Measurements from ENCODE around the gene CRKL.

The CRKL gene

DNA sequence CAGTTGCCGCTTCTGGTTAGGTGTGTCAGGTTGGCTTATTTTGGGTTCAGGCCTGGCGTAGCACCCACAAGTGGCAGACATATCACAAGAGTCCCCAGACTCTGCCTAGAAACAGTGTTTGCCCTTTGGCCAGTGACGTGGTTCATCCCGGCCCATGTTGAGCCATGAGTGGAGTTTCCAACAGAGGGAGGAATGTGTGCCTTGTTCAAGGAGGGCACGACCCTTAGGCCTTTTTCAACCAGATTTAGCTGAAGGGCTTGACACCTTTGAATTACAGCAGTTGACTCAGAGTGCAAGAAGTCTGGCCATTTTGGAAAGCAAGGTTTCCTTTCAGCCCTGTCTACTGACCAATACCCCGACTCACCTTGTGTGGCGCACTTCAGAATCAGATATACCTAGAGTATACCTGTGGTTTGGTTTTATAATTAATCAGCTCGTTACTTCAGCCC is 34.7 kb downstream of the CRKL start:
- DNase-seq (ENCODE audit: low read depth in 3 of 3), result no peak

DNA sequence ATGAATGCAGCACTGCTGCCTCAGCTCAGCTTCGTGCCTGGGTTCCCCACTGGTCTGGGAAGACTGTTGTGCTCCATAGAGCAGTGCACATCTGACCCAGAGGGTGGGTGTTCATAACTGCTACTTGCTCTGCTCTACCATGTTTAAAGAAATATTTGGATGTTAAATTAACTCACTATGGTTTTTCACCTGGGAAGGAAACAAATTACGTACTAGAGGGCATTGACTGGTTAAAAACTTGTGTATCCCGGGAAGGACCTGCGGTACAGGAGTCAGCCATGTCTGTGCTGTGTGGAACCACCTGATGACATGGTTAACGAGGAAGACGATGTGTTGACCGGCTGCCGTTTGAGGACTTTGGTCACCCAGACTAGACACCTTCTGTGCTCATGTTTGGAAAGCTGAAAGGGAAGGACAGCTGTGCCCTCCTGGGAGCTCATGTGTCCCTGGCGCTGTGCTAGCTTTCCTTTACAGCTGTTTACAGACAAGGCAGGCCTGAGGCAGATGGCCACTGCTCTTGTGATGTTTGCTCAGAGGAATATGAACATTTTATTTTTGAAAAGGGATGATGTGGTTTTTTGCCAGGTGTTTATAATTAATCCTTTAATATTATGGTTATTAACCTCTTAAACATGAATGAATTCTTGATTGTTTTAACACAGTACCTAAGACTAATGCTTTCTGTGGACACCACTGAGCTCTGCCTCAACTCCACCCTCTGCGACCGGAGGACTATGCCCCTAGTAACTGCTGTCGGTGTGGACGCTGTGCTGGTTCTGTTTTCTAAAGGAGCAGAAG is 35.5 kb downstream of the CRKL start:
- DNase-seq (ENCODE audit: low read depth in 3 of 3), result no peak

DNA sequence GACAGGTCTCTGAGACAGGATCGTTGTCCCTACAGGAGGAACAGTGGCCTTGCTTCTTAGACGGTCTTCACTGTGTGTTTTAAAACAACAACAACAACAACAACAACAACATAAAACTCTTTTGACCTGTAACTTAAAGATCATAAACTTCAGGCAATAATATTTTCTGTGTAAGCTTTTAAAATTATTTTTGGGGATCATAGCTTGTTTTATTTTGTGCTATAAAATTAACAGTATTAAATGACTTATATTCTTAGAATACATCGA is 36.1 kb downstream of the CRKL start:
- DNase-seq (ENCODE audit: low read depth in 3 of 3), result no peak

DNA sequence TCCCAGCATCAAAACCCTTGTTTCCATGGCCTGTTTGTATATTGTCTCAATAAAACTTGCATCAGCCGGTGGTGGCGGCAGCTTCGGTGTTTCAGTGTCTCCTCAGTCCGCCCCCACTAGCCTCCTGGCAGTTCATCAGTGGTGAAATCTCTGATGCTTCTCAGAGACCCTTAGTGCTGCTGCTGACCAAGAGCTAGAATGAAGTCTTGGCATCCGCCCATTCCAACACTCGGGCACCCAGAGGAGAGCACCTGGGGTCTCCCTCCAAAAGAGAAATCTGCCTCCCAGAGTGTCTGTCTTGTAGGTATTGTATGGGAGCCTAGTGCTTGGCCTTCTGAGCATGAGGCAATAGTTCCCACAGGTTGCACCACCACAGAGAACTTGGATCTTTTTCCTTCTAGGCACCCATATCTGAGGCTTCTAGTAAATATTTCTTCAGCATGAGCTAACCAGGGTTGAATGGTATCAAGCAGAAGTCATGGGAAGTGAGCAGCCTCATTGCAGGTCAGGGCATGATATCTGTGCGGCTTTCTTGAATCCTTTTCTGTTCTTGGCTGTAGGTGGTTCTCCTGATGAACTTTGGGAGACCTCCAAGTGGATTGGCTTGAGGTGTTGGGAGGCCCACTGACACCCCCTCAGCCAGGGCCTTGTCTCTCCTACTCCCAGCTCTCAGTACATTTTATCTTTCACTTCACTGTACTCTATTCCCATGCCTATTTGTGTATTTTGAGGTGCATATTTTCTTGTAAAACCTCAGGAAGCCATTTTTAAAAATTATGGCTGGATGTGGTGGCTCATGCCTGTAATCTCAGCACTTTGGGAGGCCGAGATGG is 36.7 kb downstream of the CRKL start:
- DNase-seq (ENCODE audit: low read depth in 3 of 3), result no peak

DNA sequence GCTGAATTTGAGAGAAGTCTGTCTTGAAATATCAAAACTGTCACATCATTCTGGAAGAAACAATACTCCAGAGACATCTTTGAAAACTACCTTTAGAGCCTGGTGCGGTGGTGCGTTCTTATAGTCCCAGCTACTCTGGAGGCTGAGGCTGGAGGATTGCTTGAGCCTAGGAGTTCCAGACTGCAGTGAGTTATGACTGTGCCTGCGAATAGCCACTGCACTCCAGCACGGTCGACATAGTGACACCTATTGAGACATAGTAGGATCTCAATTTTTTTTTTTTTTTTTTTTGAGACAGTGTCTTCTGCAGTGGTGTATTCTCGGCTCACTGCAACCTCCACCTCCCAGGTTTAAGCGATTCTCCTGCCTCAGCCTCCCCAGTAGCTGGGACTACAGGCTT is 38.3 kb downstream of the CRKL start:
- no peak for DNase-seq (ENCODE audit: low read depth in 3 of 3)

DNA sequence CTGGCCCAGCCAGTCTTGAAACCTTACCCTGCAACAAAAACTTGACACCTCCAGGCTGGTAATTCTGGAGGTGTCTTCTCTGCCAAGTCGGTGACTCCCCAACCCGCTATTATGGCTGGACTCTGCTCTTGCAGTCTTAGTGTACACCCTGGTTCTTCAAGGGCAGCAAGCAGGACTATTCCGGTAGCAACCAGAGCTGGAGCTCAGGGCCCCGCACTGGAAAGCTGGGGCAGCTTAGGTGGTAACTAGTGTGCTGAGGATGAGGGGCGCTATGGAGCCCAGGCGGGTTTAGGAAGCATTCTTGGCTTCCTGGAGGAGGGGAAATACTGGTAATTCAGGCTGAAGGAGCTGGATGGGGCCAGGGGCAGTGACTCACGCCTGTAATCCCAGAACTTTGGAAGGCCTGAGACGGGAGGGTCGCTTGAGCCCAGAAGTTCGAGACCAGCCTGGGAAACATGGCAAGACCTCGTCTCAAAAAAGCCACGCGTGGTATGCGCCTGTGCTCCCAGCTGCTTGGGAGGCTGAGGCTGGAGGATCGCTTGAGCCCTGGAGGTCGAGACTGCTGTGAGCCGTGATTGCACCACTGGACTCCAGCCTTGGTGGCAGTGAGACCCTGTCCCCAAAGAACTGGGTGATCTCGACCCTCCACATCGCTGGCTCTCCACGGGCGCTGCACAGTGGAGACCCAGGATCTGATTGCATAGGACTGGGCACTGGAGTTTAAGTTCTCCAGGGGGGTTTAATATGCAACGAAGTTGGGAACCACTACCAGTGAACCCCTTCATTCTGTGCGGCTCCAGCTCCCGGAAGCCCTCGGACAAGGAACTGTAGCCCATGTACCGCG is 39.3 kb downstream of the CRKL start:
- DNase-seq (ENCODE audit: low read depth in 3 of 3), result no peak

DNA sequence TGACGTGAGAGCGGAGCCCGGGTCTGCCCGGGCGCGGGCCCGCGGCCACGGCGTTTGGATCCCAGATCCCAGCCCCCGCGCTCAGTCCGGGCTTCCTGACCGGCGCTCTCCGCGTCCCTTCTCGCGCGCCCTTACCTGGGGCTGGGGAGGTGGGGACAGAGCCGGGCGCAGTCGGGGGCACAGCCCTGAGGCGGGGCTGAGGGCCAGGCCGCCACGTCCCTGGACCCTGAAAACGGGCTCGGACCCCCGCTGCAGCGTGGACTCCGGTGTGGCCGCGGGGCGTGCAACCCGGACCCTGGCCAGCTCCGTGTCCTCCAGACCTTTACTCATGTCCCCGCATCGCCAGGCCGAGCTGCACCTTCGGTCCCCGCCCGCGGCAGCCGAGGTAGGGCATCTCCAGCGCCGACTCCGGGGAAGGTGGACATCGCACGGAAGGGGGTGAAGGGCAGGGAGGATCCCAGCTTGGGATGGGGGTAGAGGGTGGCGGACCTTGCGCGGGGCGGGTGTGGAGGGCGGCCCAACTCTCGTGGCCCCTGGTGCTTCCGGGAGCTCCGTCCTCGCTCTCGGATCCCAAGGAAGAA is 40.0 kb downstream of the CRKL start:
- no peak for DNase-seq (ENCODE audit: low read depth in 3 of 3)

DNA sequence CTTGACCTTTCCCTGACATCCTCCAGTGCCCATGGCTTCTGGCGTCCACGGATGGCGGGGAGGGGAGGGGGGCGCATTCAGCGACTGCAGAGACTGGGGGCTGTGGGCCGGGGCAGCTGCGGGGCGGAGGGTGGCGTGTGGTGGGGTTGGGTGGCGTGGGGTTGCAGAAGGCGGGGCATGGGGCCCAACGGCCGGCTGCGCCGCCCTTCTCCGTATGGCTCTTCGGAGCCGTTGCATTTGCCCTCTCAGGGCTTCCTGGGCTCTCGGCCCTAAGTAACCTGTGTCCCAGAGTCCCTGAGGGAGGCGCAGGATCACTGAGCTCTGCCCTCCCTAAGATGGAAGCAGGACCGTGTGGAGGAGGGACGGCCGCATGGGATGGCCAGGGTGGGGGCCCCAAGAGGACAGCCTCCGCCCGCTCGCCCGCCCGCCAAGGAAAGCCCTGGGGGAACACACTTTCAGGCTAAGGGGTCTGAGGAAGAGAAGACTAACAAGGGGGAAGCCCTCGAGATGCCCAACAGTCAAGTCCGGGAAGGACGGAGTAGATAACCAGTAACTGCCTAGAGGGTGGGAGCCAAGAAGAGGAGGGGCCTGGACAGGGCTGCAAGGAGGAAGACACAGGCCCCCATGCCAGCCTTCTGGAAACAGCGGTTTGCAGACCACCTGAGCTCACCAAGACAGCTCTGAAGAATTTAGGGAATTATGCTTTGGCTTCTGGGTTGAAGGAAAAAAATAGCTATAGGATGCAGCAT is 40.6 kb downstream of the CRKL start:
- DNase-seq (ENCODE audit: low read depth in 3 of 3), result no peak

DNA sequence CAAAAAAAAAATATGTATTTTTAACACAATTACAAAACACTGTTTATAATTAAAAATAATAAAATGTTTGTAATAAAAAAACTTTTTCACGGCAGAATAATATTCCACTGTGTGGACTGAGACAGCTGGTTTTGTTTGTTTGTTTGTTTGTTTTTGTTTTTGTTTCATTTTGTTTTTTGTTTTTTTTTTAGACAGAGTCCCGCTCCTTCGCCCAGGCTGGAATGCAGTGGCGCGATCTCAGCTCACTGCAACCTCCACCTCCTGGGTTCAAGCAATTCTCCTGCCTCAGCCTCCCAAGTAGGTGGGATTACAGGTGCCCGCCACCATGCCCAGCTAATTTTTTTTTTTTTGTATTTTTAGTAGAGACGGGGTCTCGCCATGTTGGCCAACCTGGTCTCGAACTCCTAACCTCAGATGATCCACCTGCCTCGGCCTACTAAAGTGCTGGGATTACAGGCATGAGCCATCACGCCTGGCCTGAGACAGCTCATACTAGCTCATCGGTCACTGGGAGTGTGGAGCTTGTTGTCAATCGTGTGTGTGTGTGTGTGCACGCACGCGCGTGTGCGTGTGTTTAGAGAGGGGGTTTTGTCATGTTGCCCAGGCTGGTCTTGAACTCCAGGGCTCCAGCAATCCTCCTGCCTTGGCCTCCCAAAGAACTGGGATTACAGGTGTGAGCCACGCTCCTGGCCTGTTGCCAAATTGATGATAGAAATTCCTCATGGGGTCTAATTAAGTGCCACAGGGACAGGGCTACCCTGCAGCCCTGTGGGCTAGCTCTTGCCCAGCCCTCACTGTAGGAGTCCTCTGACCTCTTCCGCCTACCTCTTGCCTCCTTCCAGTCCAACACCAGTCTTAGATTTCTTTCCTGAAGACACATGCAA is 42.6 kb downstream of the CRKL start:
- DNase-seq (ENCODE audit: low read depth in 3 of 3), result no peak

DNA sequence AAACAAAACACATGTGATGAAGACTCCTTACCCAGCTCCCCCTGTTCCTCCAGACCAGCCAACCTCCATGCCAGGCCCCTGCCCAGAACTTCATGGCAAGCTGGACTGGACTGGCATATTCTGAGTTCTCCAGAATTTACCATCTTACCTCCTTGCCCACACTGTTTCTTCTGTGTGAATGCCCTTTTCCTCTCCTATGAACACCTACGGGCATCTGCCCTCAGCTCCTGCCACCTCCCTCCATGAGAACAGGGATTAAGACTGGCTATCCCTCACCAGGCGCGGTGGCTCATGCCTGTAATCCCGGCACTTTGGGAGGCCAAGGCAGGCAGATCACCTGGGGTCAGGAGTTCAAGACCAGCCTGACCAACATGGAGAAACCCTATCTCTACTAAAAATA is 43.4 kb downstream of the CRKL start:
- DNase-seq (ENCODE audit: low read depth in 3 of 3), result no peak

DNA sequence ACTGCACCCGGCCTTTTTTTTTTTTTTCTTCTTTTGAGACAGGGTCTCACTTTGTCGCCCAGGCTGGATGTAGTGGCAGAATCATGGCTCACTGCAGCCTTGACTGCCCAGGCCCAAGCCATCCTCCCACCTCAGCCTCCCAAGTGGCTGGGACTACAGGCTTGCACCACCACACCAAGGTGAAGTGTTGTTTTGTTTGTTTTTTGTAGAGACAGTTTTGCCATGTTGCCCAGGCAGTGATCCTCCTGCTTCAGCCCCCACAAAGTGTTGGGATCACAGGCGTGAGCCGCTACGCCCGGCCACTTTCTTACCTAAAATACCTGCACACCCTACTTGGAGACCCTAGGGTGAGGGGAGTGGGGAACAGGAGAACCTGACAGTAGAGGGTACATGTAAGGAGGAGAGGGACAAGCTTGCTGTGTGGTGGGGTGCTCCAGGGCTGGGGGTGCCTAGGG is 45.3 kb downstream of the CRKL start:
- DNase-seq (ENCODE audit: low read depth in 3 of 3), result no peak

DNA sequence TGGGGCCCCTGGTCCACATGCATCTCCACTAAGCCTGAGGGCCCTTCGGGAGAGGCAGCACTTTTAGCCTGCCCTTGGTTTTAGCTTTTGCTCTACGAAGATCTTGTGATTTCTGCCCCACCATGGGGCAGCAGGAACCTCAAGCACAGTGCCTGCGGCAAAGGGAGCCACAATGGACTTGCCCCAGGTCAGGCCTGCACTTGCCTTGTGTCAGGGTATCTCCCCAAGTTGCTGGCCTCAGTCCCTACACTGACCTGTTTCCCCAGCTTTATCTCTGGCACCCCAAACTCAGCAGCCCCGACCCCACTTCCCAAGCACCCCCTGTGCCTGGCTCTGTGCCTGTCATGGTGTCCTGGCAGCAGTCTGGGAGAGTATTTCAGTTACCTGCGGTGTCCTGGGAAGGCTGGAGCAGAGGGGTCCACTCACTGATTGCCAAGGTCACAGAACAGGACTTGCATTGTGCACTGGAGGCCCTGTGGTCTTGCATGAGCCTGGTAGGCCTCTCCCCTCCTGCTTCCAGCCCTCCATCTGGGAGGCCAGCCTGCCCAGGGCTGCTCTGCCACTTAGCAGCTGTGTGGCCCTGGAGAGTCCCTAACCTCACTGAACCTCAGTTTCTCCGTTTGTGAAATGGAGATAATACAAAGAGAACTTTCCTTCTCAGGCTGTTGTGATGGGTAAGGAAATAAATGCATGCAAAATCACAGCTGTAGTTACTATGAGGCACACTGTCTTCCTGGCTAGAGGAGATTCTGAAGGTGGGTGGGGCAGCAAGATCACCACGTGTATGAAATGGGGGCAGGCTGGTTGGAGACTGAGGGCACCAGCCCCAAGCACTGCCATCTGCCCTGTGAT is 46.2 kb downstream of the CRKL start:
- no peak for DNase-seq (ENCODE audit: low read depth in 3 of 3)

DNA sequence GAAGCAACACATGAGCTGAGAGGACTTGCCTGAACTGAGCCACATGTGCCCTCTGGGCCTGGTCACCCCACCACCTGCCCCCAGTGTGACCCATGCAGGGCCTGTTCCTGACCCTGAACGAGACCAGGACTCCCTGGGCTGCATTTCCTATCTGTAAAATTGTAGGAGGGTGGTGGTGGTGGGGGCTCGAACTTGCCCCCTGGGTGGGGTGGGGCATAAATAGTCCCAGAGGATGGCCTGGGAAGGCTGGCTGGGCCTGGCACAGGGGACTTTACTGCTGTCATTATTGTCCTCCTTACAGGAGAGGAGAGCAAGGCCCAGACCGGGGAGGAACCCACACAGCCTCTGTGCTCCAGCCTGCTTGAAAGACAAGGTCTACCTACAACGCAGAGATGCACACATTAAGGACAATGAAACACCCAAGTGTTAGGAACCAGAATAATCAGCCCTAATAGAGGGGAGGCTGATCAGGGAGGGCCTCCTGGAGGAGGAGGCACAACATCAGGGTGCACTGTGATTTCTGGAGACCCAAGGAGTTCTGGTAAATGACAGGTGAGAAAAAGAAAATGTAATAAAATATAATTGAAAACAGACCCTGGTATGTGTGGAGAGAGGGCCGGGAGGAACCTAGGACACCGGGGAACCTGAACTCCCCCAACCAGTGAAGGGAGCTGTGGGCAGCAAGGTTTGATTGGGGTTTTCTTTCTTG is 47.0 kb downstream of the CRKL start:
- DNase-seq (ENCODE audit: low read depth in 3 of 3), result no peak

DNA sequence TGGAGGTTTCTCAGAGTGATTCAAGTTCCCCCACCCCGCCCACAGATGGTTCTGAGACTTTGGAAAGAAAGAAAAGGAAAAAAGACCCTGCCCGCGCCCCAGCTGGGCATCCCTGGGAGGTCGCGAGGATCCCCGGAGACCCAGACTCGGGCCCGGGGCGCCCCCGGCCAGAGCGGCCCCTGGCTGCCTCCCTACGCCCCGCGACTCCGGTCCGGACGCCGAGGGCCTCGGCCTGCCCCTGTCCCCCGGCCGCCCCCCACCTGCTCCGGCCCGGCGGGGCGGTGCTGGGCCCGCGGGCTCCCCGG is 47.5 kb downstream of the CRKL start:
- DNase-seq (ENCODE audit: low read depth in 3 of 3), result no peak

DNA sequence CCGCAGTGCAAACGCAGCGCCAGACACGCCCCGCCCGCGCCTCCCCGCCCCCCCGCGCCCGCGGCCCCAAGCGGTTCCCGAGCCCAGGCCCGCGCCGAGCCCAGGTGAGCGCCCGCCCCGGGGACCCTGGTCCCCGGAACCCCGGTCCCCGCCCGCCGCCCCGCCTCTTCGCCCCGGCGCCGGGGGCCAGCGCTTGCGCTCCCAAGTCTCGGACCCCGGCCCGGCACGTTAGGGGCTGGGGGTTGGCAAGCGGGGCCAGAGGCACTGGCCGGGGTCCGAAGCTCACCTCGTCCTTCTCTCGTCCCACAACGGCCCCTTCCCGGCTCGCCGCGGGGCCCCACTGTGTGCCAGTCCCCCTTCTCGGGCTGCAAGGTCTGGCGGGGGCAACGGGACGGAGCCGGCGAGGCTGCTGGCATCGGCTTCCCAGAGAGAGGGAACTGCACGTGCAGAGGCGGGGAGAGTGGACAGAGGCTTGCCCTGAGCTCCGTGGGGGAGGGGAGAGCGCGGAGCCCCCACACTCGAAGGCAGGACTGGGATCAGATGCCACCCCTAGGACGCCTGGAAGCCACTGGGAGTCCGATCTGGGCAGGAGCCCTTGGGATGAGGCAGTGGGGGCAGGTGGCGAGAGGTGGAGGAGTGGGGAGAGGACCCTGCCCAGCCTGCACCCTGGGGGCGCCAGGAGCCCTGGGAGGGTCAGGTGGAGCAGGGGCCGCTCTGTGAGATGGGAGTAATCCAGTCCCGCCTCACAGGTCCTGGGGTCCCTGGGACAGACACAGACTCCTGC is 48.1 kb downstream of the CRKL start:
- DNase-seq (ENCODE audit: low read depth in 3 of 3), result no peak

DNA sequence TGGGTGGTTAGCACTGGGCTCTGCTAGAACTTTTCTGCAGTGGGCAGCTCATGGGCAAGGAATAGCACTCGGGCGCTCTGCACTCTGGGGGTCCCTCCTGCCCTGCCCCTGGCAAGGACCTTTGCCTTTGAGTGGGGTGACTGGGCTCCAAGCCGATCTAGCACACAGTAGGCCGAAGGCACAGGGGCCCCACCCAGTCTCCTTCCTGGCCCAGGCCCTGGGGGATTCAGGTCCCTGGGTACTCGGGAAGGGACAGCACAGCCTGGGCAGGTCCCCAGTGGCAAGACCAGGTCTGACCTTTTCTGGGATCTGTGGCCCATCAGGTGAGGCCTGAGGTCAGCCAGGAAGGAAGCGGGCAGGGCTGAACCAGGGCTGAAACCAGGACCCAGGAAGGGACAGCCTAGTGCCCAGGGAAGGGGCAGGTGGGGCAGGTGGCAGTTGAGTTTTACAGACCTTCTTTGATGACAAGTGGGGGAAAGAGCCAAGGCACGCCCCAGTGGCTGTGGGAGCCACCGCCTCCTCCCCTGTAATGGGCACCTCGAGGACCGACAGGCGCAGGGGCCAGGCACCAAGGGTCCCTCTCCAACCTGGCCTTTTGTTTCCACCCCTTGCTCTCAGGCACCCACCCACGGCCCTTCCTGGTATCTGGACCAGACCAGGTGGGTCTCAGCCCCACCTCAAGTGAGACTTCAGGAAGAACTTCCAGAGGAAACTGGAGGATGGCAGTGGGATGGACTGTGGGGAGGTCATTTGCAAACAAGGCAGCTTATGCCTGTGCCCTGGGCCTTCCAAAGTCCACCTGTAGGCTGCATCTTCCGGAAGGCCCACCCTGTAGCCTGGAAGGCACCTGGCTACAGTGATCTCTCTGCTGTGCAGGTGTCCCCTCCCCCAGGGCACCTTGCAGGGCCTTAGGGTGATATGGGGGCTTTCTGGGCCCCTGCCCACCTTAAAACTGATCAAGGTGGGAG is 49.0 kb downstream of the CRKL start:
- DNase-seq (ENCODE audit: low read depth in 3 of 3), result no peak
